ENCODE measurements around the gene RFPL4AL1.
"Not testable (repeated sequence)": the region's sequence is repeated elsewhere in the genome, so short reads cannot be mapped to it uniquely, and the experiment has no call there.

RFPL4AL1 gene

GRCh38 chr19:55768818-55769217, at the start of gene RFPL4AL1:
Gene RFPL4AL1, plus strand, starts transcription at chr19:55769118. Its CDS starts 2,687 bp downstream, at chr19:55771805.
- H3K36me3 ChIP-seq (ENCODE audit: control insufficient read depth, insufficient read depth, low read length); DNase-seq (ENCODE audit: extremely low read depth, insufficient read length); H3K4me3 ChIP-seq (replicated peaks; ENCODE audit: low read depth, low read length); H3K27me3 ChIP-seq (replicated peaks; ENCODE audit: control insufficient read depth, insufficient read depth, low read length): not testable (repeated sequence)

DNA sequence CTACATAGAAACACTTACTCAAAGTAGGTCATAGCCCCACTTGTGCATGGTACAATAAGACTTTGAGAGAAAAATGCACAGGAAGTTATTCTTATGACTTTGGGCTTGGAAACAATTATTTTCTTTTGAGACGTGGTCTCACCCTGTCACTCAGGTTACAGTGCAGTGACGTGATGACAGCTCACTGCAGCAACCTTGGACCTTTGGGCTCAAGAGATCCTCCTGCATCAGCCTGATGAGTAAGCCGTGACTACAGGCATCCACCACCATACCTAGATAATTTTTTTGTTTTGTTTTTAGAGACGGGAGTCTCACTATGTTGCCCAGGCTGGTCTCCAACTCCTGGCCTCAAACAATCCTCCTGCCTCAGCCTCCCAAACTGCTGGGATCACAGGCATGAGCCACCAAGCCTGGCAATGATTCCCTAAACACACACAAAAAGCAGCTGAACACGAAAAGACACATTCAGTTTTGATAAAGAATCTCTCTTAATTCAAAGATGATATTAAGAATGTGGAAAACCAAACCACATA, 48.6 kb upstream of the RFPL4AL1 start:
- DNase-seq (ENCODE audit: extremely low read depth, insufficient read length) = no peak
- TF ChIP-seq, protein P1, sequence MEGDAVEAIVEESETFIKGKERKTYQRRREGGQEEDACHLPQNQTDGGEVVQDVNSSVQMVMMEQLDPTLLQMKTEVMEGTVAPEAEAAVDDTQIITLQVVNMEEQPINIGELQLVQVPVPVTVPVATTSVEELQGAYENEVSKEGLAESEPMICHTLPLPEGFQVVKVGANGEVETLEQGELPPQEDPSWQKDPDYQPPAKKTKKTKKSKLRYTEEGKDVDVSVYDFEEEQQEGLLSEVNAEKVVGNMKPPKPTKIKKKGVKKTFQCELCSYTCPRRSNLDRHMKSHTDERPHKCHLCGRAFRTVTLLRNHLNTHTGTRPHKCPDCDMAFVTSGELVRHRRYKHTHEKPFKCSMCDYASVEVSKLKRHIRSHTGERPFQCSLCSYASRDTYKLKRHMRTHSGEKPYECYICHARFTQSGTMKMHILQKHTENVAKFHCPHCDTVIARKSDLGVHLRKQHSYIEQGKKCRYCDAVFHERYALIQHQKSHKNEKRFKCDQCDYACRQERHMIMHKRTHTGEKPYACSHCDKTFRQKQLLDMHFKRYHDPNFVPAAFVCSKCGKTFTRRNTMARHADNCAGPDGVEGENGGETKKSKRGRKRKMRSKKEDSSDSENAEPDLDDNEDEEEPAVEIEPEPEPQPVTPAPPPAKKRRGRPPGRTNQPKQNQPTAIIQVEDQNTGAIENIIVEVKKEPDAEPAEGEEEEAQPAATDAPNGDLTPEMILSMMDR (IDR thresholded peaks at IDR 0.05; ENCODE audit: insufficient read depth, low read length, poor library complexity, severe bottlenecking) = no peak
- no peaks in the 10 kb centered on the region for H3K36me3 ChIP-seq (ENCODE audit: control insufficient read depth, insufficient read depth, low read length)
- H3K27me3 ChIP-seq (replicated peaks; ENCODE audit: control insufficient read depth, insufficient read depth, low read length) = no peaks in the 10 kb centered on the region
- no peak overlapping the region for H3K4me3 ChIP-seq (replicated peaks; ENCODE audit: low read depth, low read length)

- TF ChIP-seq, protein P1 (IDR thresholded peaks at IDR 0.05; ENCODE audit: insufficient read depth, low read length, poor library complexity, severe bottlenecking) = no peak
- no peak for DNase-seq (ENCODE audit: extremely low read depth, insufficient read length)
- H3K36me3 ChIP-seq (ENCODE audit: control insufficient read depth, insufficient read depth, low read length) = no peaks in the 10 kb centered on the region
- no peaks in the 10 kb centered on the region for H3K27me3 ChIP-seq (replicated peaks; ENCODE audit: control insufficient read depth, insufficient read depth, low read length)
- no peak overlapping the region for H3K4me3 ChIP-seq (replicated peaks; ENCODE audit: low read depth, low read length)
Measured at GRCh38 chr19:55720801-55721200, 48.1 kb upstream of the RFPL4AL1 start.

DNA sequence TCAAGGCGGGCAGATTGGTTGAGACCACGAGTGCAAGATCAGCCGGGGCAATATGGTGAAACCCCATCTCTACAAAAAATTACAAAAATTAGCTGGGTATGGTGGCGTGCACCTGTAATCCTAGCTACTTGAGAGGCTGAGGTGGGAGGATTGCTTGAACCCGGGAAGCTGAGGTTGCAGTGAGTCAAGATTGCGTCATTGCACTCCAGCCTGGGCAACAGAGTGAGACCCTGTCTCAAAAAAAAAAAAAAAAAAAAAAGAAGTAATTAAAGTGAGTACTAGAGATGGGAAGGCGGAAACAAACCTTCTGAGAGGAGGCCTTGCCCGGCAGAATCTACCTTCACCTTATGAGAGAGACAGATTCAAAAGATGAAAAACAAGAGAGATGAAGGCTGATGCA, 45.4 kb upstream of the RFPL4AL1 start:
- Histone ChIP-seq H3K4me3 (replicated peaks; ENCODE audit: low read depth, low read length) (no peak overlapping the region), H3K36me3 (ENCODE audit: control insufficient read depth, insufficient read depth, low read length) (no peaks in the 10 kb centered on the region), H3K27me3 (replicated peaks; ENCODE audit: control insufficient read depth, insufficient read depth, low read length) (no peaks in the 10 kb centered on the region)
- DNase-seq (ENCODE audit: extremely low read depth, insufficient read length) = no peak
- TF ChIP-seq, protein P1 (IDR thresholded peaks at IDR 0.05; ENCODE audit: insufficient read depth, low read length, poor library complexity, severe bottlenecking) = no peak

DNA sequence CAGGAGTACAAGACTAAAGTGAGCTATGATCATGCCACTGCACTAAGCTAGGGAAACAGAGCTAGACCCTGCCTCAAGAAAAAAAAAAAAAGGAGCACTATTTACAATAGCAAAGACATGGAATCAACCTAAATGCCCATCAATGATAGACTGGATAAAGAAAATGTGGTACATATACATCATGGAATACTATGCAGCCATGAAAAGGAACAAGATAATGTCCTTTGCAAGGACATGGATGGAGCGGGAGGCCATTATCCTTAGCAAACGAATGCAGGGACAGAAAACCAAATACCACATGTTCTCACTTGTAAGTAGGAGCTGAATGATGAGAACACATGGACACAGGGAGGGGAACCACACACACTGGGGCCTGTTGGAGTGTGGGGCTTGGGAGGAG, 38.5 kb upstream of the RFPL4AL1 start:
- H3K27me3 ChIP-seq (replicated peaks; ENCODE audit: control insufficient read depth, insufficient read depth, low read length); DNase-seq (ENCODE audit: extremely low read depth, insufficient read length); H3K4me3 ChIP-seq (replicated peaks; ENCODE audit: low read depth, low read length); H3K36me3 ChIP-seq (ENCODE audit: control insufficient read depth, insufficient read depth, low read length): not testable (repeated sequence)

- TF ChIP-seq, protein P1 (IDR thresholded peaks at IDR 0.05; ENCODE audit: insufficient read depth, low read length, poor library complexity, severe bottlenecking) = no peak
- Histone ChIP-seq H3K27me3 (replicated peaks; ENCODE audit: control insufficient read depth, insufficient read depth, low read length) (no peaks in the 10 kb centered on the region), H3K4me3 (replicated peaks; ENCODE audit: low read depth, low read length) (no peak within 1 kb of the TSS), H3K36me3 (ENCODE audit: control insufficient read depth, insufficient read depth, low read length) (no peaks in the 10 kb centered on the region)
- no peak for DNase-seq (ENCODE audit: extremely low read depth, insufficient read length)
Measured at GRCh38 chr19:55738302-55738701, 30.6 kb upstream of the RFPL4AL1 start, which contains the start of gene NLRP9. Gene NLRP9, minus strand, starts transcription at chr19:55738402. Its CDS starts 28 bp downstream, at chr19:55738374.

GRCh38 chr19:55750715-55751114, 18.2 kb upstream of the RFPL4AL1 start:
- Histone ChIP-seq H3K36me3 (ENCODE audit: control insufficient read depth, insufficient read depth, low read length) (no peaks in the 10 kb centered on the region), H3K27me3 (replicated peaks; ENCODE audit: control insufficient read depth, insufficient read depth, low read length) (no peaks in the 10 kb centered on the region), H3K4me3 (replicated peaks; ENCODE audit: low read depth, low read length) (no peak overlapping the region)
- TF ChIP-seq, protein P1 (IDR thresholded peaks at IDR 0.05; ENCODE audit: insufficient read depth, low read length, poor library complexity, severe bottlenecking) = no peak
- no peak for DNase-seq (ENCODE audit: extremely low read depth, insufficient read length)
